Hepatocyte (in vitro differentiated cells): Measurements from ENCODE around the gene RIF1.

ENCODE experiments used
- CTCF ChIP-seq: fragments of 200-600 bp; sonication (generic); IDR thresholded peaks from 2 replicates; pipeline ENCODE4 v1.5.1; 2016; ENCODE audit warnings: antibody characterized with exemption, mild to moderate bottlenecking; ENCODE audit not compliant: poor library complexity
- EZH2phosphoT487 ChIP-seq: fragments of 200-600 bp; sonication (generic); IDR thresholded peaks from one replicate; pipeline ENCODE4 v1.6.1; 2018; ENCODE audit warnings: antibody characterized with exemption, mild to moderate bottlenecking, low read depth, moderate library complexity; ENCODE audit not compliant: unreplicated experiment, severe bottlenecking

GRCh38 chr2:151391436-151391835 is 18.3 kb upstream of the RIF1 start:
- TF ChIP-seq CTCF: no peak
- no peak for TF ChIP-seq EZH2phosphoT487
